Measurements from ENCODE around the gene RBM33.

The RBM33 gene

DNA sequence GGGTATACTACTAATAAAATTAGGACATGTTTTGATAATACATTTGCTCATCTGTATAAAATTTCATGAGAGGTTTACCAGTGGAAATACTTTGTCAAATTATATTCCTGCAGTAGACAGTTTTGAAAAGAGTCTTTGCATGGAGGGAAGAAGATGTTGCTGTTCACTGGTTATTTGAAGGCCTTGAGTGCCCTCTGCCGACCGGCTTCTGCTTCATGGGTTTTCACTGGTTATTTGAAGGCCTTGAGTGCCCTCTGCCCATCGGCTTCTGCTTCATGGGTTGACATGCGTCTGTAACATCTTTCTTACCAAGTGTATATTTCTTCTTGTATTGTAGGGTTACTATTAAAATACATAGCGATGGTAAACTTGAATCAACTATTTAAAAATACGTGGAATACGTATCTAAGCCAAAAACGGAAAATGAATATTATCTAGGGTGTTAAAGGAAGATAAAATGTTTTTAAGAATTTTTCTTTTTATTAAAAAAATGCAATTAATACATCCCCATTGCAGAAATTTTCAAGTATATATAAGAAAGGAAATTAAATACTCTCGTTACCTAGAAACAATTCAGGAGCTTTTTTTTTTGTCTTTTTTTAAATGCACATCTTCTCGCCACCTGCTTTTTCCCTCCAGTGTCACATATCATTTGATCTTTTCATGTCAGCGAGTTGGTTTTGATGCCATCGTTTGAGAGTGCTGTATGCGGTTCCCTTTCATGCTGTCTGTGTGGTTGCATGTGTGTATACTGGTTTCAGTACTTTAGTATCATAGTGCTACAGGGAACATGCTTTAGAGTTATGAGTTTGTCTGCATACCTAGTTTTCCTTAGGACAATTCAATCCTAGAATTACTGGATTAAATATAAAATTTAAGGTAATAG is 94.4 kb downstream of the RBM33 start:
- H3K4me3 ChIP-seq (ENCODE audit: low read length) = no peak overlapping the region
- DNase-seq (ENCODE audit: low read depth) = peak; percentile 25
- TF ChIP-seq CTCF (conservative IDR thresholded peaks at IDR 0.05; ENCODE audit: low read depth, low read length) = peak; percentile 73

GRCh38 chr7:155739538-155740143 is 95.2 kb downstream of the RBM33 start:
- no peak overlapping the region for H3K4me3 ChIP-seq (ENCODE audit: low read length)
- no peak for TF ChIP-seq CTCF (conservative IDR thresholded peaks at IDR 0.05; ENCODE audit: low read depth, low read length)
- DNase-seq (ENCODE audit: low read depth) = no peak

GRCh38 chr7:155741082-155741481 is 96.6 kb downstream of the RBM33 start:
- TF ChIP-seq CTCF (conservative IDR thresholded peaks at IDR 0.05; ENCODE audit: low read depth, low read length) = no peak
- H3K4me3 ChIP-seq (ENCODE audit: low read length) = no peak overlapping the region
- DNase-seq (ENCODE audit: low read depth) = no peak

GRCh38 chr7:155741805-155742204 is 97.3 kb downstream of the RBM33 start:
- DNase-seq (ENCODE audit: low read depth) = no peak
- H3K4me3 ChIP-seq (ENCODE audit: low read length) = no peak overlapping the region
- no peak for TF ChIP-seq CTCF (conservative IDR thresholded peaks at IDR 0.05; ENCODE audit: low read depth, low read length)

GRCh38 chr7:155743177-155743576 is 98.7 kb downstream of the RBM33 start:
- TF ChIP-seq CTCF (conservative IDR thresholded peaks at IDR 0.05; ENCODE audit: low read depth, low read length) = no peak
- no peak for DNase-seq (ENCODE audit: low read depth)
- no peak overlapping the region for H3K4me3 ChIP-seq (ENCODE audit: low read length)

DNA sequence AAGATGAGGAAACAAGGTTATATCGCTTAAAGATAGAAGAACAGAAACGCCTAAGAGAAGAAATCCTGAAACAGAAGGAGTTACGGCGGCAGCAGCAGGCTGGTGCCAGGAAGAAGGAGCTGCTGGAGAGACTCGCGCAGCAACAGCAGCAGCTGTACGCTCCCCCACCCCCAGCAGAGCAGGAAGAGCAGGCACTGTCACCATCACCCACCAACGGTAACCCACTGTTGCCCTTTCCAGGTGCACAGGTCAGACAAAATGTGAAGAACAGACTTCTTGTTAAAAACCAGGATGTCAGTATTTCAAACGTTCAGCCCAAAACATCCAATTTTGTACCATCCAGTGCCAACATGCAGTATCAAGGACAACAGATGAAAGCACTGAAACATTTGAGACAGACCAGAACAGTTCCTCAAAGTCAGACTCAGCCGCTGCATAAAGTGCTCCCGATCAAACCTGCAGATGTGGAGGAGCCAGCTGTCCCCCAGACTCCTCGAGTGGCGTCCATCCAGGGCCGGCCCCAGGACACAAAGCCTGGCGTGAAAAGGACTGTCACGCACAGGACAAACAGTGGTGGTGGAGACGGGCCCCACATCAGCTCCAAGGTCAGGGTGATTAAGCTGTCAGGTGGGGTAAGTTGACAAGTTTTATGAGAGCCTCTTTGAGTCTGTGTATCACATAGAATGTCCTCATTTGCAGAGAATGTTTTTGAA is 100.7 kb downstream of the RBM33 start:
- H3K4me3 ChIP-seq (ENCODE audit: low read length) = no peak overlapping the region
- no peak for DNase-seq (ENCODE audit: low read depth)
- no peak for TF ChIP-seq CTCF (conservative IDR thresholded peaks at IDR 0.05; ENCODE audit: low read depth, low read length)

Data from retinal pigment epithelial cell (primary cell).